Kidney (tissue), 14 donors: Measurements from ENCODE around the gene CASTOR1. TPM values are rescaled to one million over a fixed set of nuclear protein-coding genes. Genes with fewer than 3 reads are reported as not detected.

Experiments used
- DNase-seq, 5 donors: peaks; one replicate each; pipeline ENCODE4 v3.0.0-alpha.2; 2013 to 2020
- FAIRE-seq: peaks from 2 replicates; lab custom pipeline; 2012; peaks lifted over from hg19 to GRCh38; lab: Jason Lieb, UNC
- H3K27ac ChIP-seq, 2 donors: one replicate each; pipeline ENCODE4 v1.7.0; 2013; ENCODE audit warnings: low read depth in 2 of 2, low read length in 2 of 2, inconsistent platforms in 1 of 2
- H3K27me3 ChIP-seq: one replicate; pipeline ENCODE4 v1.7.1; 2013; ENCODE audit warnings: low read length, inconsistent platforms; ENCODE audit not compliant: control insufficient read depth, insufficient read depth
- H3K36me3 ChIP-seq, 3 donors: one replicate each; pipeline versions ENCODE4 v1.7.0 to v1.7.1; 2013; ENCODE audit warnings: low read length in 3 of 3, control low read depth in 1 of 3, inconsistent platforms in 1 of 3; ENCODE audit not compliant: insufficient read depth in 3 of 3, control insufficient read depth in 2 of 3
- H3K4me1 ChIP-seq, 3 donors: one replicate each; pipeline versions ENCODE4 v1.7.0 to v1.7.1; 2013; ENCODE audit warnings: low read length in 3 of 3, inconsistent platforms in 1 of 3, low read depth in 1 of 3; ENCODE audit not compliant: control insufficient read depth in 2 of 3, insufficient read depth in 2 of 3
- H3K4me3 ChIP-seq, 3 donors: one replicate each; pipeline versions ENCODE4 v1.7.0 to v1.8.1; 2013; ENCODE audit warnings: low read length in 3 of 3, control low read depth in 1 of 3, inconsistent platforms in 1 of 3
- H3K9ac ChIP-seq, 3 donors: one replicate each; pipeline versions ENCODE4 v1.7.0 to v1.7.1; 2013; ENCODE audit warnings: low read length in 3 of 3, control low read depth in 1 of 3, inconsistent platforms in 1 of 3
- H3K9me3 ChIP-seq, 3 donors: one replicate each; pipeline versions ENCODE4 v1.7.0 to v1.7.1; 2013; ENCODE audit warnings: low read length in 3 of 3, control low read depth in 1 of 3, inconsistent platforms in 1 of 3; ENCODE audit not compliant: control insufficient read depth in 2 of 3, insufficient read depth in 1 of 3
- CTCF ChIP-seq: IDR thresholded peaks from 3 replicates; pipeline ENCODE4 v1.5.1; 2012; ENCODE audit warnings: mild to moderate bottlenecking, moderate library complexity, borderline replicate concordance; ENCODE audit not compliant: insufficient read depth; ENCODE audit errors: extremely low read depth
- intact Hi-C: fragments of 100-400 bp; cut with DNase I; formaldehyde crosslinking; loops from one replicate; pipeline ENCODE4 v1.11.1; 2022
- polyA plus RNA-seq: library from polyadenylated mRNA; stranded (reverse); fragments of 350-450 nt; fragmentation: Illumina TruSeq; extraction: RNeasy Lipid Tissue Mini Kit (QIAGEN cat#74804); gene quantifications from one replicate; pipeline ENCODE4 v1.2.3, GENCODE V29; 2014; ENCODE audit warnings: low read depth, low replicate concordance; ENCODE audit not compliant: insufficient read depth
- total RNA-seq: library from RNA; stranded (reverse); fragmentation: NEBNext Ultra II Directional; extraction: Animal tissue kit (Norgen Biotek cat#: 25700); gene quantifications from one replicate; pipeline ENCODE4 v1.2.1, GENCODE V29; 2021
- donor health status: control.
- donor health status: control.
- donor health status: control.
- donor health status: control.
- donor health status: control.
- donor health status: DM: yes; HTN: yes; CAD: no.
- donor health status: Normal renal cell carcinoma (clear cell type).

CASTOR1 gene
- total and polyA plus RNA-seq, 2 donors from 2014 or later: 16.5 to 71.7 TPM

DNA sequence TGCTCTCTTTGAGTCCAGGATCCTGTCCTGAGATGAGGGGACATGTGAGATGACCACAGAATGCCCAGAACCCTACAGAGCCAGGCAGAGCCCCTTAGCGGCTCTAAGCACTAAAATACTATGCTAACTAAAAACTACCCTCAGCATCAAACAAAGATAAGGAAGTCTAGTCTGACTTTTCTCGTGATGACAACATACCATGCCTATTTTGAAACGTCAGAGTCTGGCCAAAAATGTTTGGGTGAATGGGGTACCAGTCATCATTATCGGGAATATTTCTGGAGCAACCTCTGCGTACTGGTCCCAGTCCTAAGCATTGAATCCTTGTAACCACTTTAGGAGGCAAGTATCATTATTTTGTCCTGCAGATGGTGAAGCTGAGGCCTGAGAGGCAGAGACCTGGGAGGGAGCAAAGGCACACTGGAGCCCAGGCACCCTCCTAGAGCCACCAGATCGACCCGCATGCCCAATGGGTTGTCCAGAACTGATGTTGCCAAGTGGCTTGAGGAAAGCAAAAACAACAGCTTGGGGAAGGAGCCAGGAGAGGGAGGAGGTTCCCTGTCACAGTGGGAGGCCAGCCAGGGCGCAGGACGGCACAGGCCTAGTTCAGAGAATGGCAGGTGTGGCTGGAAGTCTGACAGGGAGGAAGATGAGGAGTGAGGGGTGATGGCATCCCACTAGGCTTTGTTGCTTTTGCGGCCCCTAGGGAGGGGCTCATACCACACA, 15.4 kb downstream of the CASTOR1 start:
- no peaks in the 10 kb centered on the region for H3K36me3 ChIP-seq
- H3K27ac ChIP-seq: no peak overlapping the region
- FAIRE-seq: no peak
- no peak overlapping the region for H3K4me3 ChIP-seq
- no peak for DNase-seq
- TF ChIP-seq CTCF: no peak
- H3K9me3 ChIP-seq: no peaks in the 10 kb centered on the region
- H3K27me3 ChIP-seq: no peaks in the 10 kb centered on the region
- intact Hi-C loops: no loop called here
- H3K4me1 ChIP-seq: peaks cover 0 to 5% (median 0%) of the 10 kb centered on the region in 3 donors
- H3K9ac ChIP-seq: no peak overlapping the region

DNA sequence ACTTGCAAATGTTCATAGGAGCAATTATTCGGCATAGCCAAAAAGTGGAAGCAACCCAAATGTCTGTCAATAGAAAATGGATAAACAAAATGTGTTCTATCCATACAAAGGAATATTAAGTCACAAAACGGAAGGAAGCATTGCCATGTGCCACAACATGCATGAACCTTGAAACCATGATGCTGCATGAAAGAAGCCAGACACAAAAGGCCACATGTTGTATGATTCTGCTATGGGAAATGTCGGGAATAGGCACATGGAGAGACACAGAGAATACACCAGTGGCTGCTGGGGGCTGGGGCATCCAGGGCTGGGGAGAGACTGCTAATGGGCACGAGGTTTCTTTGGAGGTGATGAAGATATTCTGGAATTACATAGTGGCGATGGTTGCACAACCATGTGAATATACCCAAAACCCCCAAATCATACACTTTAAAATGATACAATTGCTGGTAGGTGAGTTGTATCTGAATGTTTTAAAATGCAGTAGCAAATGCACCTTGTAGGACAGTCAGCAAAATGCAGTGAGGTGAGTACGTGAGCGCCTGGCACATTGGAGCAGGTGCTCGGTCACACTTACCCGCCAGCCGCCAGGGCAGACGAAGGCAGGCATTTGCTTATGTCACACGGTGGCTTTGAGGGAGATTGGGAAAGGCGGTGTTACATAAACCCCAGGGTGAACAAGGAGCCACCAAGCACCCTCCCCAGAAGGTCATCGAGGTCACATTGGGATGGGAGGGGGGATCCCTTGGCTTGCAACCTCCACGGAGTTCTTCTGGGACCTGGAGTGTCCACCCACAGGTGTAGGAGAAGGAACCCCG, 16.3 kb downstream of the CASTOR1 start:
- no peak for TF ChIP-seq CTCF
- intact Hi-C loops: no loop called here
- H3K27me3 ChIP-seq: no peaks in the 10 kb centered on the region
- no peak for DNase-seq
- no peak overlapping the region for H3K9ac ChIP-seq
- H3K36me3 ChIP-seq: no peaks in the 10 kb centered on the region
- H3K4me3 ChIP-seq: no peak overlapping the region
- H3K4me1 ChIP-seq: peaks cover 0 to 2% (median 0%) of the 10 kb centered on the region in 3 donors
- H3K27ac ChIP-seq: no peak overlapping the region
- no peaks in the 10 kb centered on the region for H3K9me3 ChIP-seq
- no peak for FAIRE-seq

DNA sequence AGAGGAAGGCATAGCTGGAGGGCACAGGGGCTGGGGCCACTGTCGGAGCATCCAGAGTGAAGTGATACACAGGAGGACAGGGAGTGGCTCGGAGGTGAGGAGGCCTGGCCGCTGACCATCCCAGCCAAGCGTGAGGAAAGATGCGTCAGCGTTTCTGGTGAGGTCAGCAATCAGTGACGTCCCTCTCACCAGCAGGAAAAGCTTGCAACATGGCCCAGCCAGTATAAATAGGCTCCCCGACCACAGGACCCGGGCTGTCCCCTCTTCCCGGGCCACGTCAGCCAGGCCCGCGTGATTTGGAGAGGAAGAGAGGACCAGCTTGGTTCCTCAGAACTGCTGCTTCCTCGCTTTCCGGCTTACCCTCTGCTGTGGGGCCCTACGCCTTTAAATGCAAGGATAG, 18.5 kb downstream of the CASTOR1 start:
- DNase-seq (peak in 2 of 5 donors; percentile 36 to 85), FAIRE-seq (no peak)
- no peak for TF ChIP-seq CTCF
- no peaks in the 10 kb centered on the region for H3K4me1 ChIP-seq
- no peaks in the 10 kb centered on the region for H3K9me3 ChIP-seq
- H3K9ac ChIP-seq: no peak overlapping the region
- H3K36me3 ChIP-seq: no peaks in the 10 kb centered on the region
- no peak overlapping the region for H3K4me3 ChIP-seq
- no peaks in the 10 kb centered on the region for H3K27me3 ChIP-seq
- intact Hi-C loops: no loop called here
- no peak overlapping the region for H3K27ac ChIP-seq
